ENCODE measurements around the gene IQCE. TPM values are rescaled to one million over a fixed set of nuclear protein-coding genes. Genes with fewer than 3 reads are reported as not detected.
A peak's percentile ranks its signal among the peaks of the same experiment; 100 is the strongest.

IQCE gene
- total RNA-seq, 1 donor from 2014 or later = 12.0 TPM

- Mint-ChIP-seq H3K27ac (ENCODE audit: unreplicated experiment) (peak overlapping the region; percentile 33), H3K27me3 (ENCODE audit: unreplicated experiment) (peaks cover 5% of the 10 kb centered on the region), H3K9me3 (ENCODE audit: unreplicated experiment) (peaks cover 4% of the 10 kb centered on the region)
Measured at GRCh38 chr7:2650451-2650850, 91.7 kb downstream of the IQCE start.

DNA sequence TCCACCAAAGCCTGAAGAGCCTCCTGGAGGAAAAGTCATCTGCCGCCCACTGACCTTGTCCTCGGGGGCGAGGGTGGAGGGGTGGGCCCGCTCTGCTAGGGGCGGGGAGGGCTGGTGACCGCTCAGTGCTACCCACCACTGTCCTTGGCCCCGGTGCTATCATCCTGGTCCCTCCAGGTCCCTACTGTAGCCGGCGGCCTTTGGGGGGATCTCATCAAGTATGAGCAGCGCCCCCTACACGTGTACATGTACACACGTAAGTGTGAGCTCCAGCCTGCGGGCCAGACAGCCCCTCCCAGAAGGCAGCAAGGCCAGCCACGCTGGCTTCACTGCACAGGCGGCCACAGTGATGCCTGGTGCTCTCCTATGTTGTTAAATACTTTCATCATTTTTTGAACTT lies 92.6 kb downstream of the IQCE start:
- TF ChIP-seq CTCF (IDR thresholded peaks at IDR 0.05; ENCODE audit: partially characterized antibody, unreplicated experiment) = peak; percentile 22
- Mint-ChIP-seq H3K9me3 (ENCODE audit: unreplicated experiment) (peaks cover 4% of the 10 kb centered on the region), H3K27ac (ENCODE audit: unreplicated experiment) (no peak overlapping the region), H3K4me1 (ENCODE audit: low read depth, unreplicated experiment) (peaks cover 12% of the 10 kb centered on the region), H3K4me3 (ENCODE audit: unreplicated experiment) (no peak overlapping the region), H3K27me3 (ENCODE audit: unreplicated experiment) (peaks cover 5% of the 10 kb centered on the region), H3K36me3 (ENCODE audit: unreplicated experiment) (no peaks in the 10 kb centered on the region)
- DNase-seq = no peak

More at GRCh38 chr7:2650451-2650850, 91.7 kb downstream of the IQCE start:
- TF ChIP-seq CTCF (IDR thresholded peaks at IDR 0.05; ENCODE audit: partially characterized antibody, unreplicated experiment) = no peak
- no peak for DNase-seq
- Mint-ChIP-seq H3K4me3 (ENCODE audit: unreplicated experiment) (no peak overlapping the region), H3K36me3 (ENCODE audit: unreplicated experiment) (no peaks in the 10 kb centered on the region), H3K4me1 (ENCODE audit: low read depth, unreplicated experiment) (peaks cover 12% of the 10 kb centered on the region)

GRCh38 chr7:2651847-2652735 lies 93.3 kb downstream of the IQCE start:
- H3K4me3 Mint-ChIP-seq (ENCODE audit: unreplicated experiment) = peak overlapping the region; percentile 25
- peaks cover 2% of the 10 kb centered on the region for H3K36me3 Mint-ChIP-seq (ENCODE audit: unreplicated experiment)
- H3K4me1 Mint-ChIP-seq (ENCODE audit: low read depth, unreplicated experiment) = peaks cover 13% of the 10 kb centered on the region
- peak overlapping the region; percentile 66 for H3K27ac Mint-ChIP-seq (ENCODE audit: unreplicated experiment)
- H3K9me3 Mint-ChIP-seq (ENCODE audit: unreplicated experiment) = peaks cover 5% of the 10 kb centered on the region
- TF ChIP-seq CTCF (IDR thresholded peaks at IDR 0.05; ENCODE audit: partially characterized antibody, unreplicated experiment) = no peak
- peaks cover 6% of the 10 kb centered on the region for H3K27me3 Mint-ChIP-seq (ENCODE audit: unreplicated experiment)
- DNase-seq = no peak

GRCh38 chr7:2652736-2653060 lies 93.9 kb downstream of the IQCE start:
- Mint-ChIP-seq H3K4me1 (ENCODE audit: low read depth, unreplicated experiment) (peaks cover 15% of the 10 kb centered on the region), H3K36me3 (ENCODE audit: unreplicated experiment) (peaks cover 6% of the 10 kb centered on the region), H3K9me3 (ENCODE audit: unreplicated experiment) (peaks cover 8% of the 10 kb centered on the region), H3K27me3 (ENCODE audit: unreplicated experiment) (peaks cover 9% of the 10 kb centered on the region), H3K4me3 (ENCODE audit: unreplicated experiment) (no peak overlapping the region), H3K27ac (ENCODE audit: unreplicated experiment) (peak overlapping the region; percentile 66)
- DNase-seq = no peak
- no peak for TF ChIP-seq CTCF (IDR thresholded peaks at IDR 0.05; ENCODE audit: partially characterized antibody, unreplicated experiment)

DNA sequence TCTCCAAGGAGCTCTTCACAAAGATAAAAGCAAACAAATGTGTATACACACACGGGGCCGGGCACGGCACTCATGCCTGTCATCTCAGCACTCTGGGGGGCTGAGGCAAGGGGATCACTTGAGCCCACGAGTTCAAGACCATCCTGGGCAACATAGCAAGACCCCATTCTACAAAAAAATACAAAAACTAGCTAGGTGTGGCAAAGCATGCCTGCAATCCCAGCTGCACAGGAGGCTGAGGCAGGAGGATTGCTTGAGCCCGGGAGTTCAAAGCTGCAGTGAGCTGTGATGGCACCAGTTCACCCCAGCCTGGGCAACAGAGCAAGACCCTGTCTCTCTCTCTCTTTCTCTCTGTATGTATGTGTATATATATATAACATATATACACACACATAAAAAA lies 95.3 kb downstream of the IQCE start:
- peaks cover 6% of the 10 kb centered on the region for H3K36me3 Mint-ChIP-seq (ENCODE audit: unreplicated experiment)
- TF ChIP-seq CTCF (IDR thresholded peaks at IDR 0.05; ENCODE audit: partially characterized antibody, unreplicated experiment) = no peak
- no peak overlapping the region for H3K4me3 Mint-ChIP-seq (ENCODE audit: unreplicated experiment)
- no peak for DNase-seq
- peaks cover 11% of the 10 kb centered on the region for H3K27me3 Mint-ChIP-seq (ENCODE audit: unreplicated experiment)
- peaks cover 15% of the 10 kb centered on the region for H3K4me1 Mint-ChIP-seq (ENCODE audit: low read depth, unreplicated experiment)
- H3K9me3 Mint-ChIP-seq (ENCODE audit: unreplicated experiment) = peaks cover 8% of the 10 kb centered on the region
- H3K27ac Mint-ChIP-seq (ENCODE audit: unreplicated experiment) = no peak overlapping the region

Data from glutamatergic neuron (in vitro differentiated cells).